8988T (cell line): Measurements from ENCODE around the gene CYYR1.

Experiments used
- DNase-seq: peaks from one replicate; pipeline ENCODE4 v3.0.0; 2011

CYYR1 gene

DNA sequence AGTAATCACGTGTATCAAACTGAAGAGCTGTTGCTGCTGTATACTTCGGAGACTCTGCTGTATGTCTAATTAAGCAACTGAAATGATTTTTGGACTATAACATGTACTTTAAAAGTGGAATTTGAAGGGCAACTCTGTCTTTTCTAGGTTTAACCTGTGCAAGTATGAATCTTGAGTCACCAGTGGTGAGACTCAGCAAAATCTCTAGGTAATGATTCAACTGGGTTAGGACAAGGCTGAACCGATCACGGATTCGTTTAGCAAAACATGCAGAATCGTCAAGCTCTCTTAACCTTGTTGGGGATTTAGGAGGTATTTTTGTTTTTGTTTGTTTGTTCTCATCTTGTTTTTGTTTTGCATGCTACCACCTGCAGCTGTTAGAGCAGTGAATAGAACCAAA, 149.6 kb downstream of the CYYR1 start:
- no peak for DNase-seq

DNA sequence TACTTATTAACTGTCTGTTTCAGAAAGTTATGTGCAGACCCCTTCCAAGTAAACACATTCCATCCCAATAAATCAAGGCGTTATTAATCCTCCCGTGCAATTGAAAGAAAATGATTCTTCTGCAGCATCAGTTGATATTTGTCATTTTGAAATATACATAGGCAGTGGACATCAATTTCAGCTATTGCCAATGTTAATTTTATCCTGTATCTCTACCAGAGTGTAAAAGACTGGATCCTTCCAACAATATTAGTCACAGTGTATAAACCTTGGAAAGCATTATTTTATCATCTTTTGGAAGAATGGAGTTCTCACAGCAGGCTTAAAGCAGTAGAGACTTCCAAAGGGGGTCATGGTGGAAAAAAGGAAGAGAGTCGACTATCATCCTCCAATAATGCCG, 150.4 kb downstream of the CYYR1 start:
- DNase-seq: no peak

DNA sequence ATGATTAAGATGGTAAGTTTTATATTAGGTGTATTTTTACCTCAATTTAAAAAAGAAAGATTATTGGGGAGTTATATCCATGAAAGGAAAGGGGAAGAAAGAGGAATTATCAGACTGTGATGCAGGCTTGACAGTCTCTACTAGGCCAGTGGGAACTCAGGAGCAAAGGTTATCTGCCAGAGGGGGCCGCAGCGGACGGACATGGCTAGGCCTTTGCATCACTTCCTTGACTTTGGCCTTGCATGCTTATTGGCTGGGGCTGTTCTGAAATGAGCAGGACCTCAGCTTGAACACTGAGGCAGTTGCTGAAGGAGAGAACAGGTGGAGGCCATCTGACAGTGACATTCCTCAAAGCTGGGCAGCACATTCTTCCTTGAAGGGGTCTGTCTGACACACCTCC, 150.9 kb downstream of the CYYR1 start:
- DNase-seq: no peak

DNA sequence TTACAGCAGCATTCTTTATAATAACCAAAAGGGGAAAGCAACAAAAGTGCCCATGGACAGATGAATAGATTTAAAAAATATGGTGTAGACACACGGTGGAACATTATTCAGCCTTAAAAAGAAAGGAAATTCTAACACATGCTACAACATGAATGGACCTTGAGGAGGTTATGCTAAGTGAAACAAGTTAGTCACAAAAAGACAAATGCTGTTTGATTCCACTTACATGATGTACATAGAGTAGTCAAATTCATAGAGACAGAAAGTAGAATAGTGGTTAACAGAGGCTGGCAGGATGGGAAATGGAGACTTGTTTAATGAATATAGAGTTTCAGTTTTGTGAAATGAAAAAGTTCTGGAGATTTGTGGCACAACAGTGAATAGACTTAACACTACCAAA, 151.4 kb downstream of the CYYR1 start:
- DNase-seq: no peak
